CD4-positive, alpha-beta T cell (primary cell): ENCODE measurements around the gene ATP6V1E1. TPM values are rescaled to one million over a fixed set of nuclear protein-coding genes. Genes with fewer than 3 reads are reported as not detected.

Experiments used
- ATAC-seq: fragments of 200-7000 bp; cut with Tn5 transposase; one replicate; pipeline ENCODE4 v1.10.0; 2022; ENCODE audit warnings: mild to moderate bottlenecking; ENCODE audit not compliant: poor library complexity
- CTCF ChIA-PET: fragments of 350-600 bp; sonication (Branson Sonifier 250); formaldehyde crosslinking; loops from one replicate; lab custom pipeline; 2021; ENCODE audit warnings: antibody characterized with exemption, inconsistent platforms; lab: Charles Lee
- POLR2A ChIA-PET: fragments of 350-600 bp; sonication (Branson Sonifier 250); formaldehyde crosslinking; loops from one replicate; lab custom pipeline; 2021; ENCODE audit warnings: antibody characterized with exemption, inconsistent platforms; lab: Charles Lee
- DNase-seq, 14 experiments: peaks; one replicate each; pipeline ENCODE4 v3.0.0-alpha.2; 2013 to 2020; ENCODE audit warnings: mixed read lengths in 2 of 14
- H3K27ac ChIP-seq, 2 donors: one replicate each; pipeline versions ENCODE4 v1.5.1 to v1.7.0; 2013; ENCODE audit warnings: low read length in 2 of 2, low read depth in 1 of 2, mild to moderate bottlenecking in 1 of 2
- H3K27me3 ChIP-seq, 2 experiments: 1 replicate in 1 of 2; 2 replicates in 1 of 2; pipeline versions ENCODE4 v1.6.1 to v1.7.0; 2013; ENCODE audit warnings: low read length in 2 of 2, control low read depth in 1 of 2, mild to moderate bottlenecking in 1 of 2, moderate library complexity in 1 of 2; ENCODE audit not compliant: insufficient read depth in 2 of 2, control insufficient read depth in 1 of 2
- H3K36me3 ChIP-seq: one replicate; pipeline ENCODE4 v1.6.1; 2013; ENCODE audit warnings: low read length, control low read depth; ENCODE audit not compliant: insufficient read depth
- H3K4me1 ChIP-seq: one replicate; pipeline ENCODE4 v1.6.1; 2013; ENCODE audit warnings: low read length, control low read depth; ENCODE audit not compliant: insufficient read depth
- H3K4me3 ChIP-seq: one replicate; pipeline ENCODE4 v1.5.1; 2013; ENCODE audit warnings: mild to moderate bottlenecking, low read length, moderate library complexity
- H3K9me3 ChIP-seq, 2 experiments: 1 replicate in 1 of 2; 2 replicates in 1 of 2; pipeline versions ENCODE4 v1.6.1 to v1.7.0; 2013; ENCODE audit warnings: low read length in 2 of 2, mild to moderate bottlenecking in 2 of 2, control low read depth in 1 of 2, moderate library complexity in 1 of 2; ENCODE audit not compliant: control insufficient read depth in 1 of 2, insufficient read depth in 1 of 2
- H3K27ac Mint-ChIP-seq: one replicate; pipeline ENCODE4 v1.8.0; 2020; ENCODE audit warnings: mixed read lengths
- H3K27me3 Mint-ChIP-seq: one replicate; pipeline ENCODE4 v1.8.0; 2021; ENCODE audit warnings: mixed read lengths
- H3K36me3 Mint-ChIP-seq: one replicate; pipeline ENCODE4 v1.8.0; 2021; ENCODE audit warnings: low read depth, mixed read lengths
- H3K4me1 Mint-ChIP-seq: one replicate; pipeline ENCODE4 v1.8.0; 2021; ENCODE audit warnings: low read depth, mixed read lengths
- H3K4me3 Mint-ChIP-seq: one replicate; pipeline ENCODE4 v1.8.0; 2020; ENCODE audit warnings: mild to moderate bottlenecking, mixed read lengths
- H3K9me3 Mint-ChIP-seq: one replicate; pipeline ENCODE4 v1.8.0; 2020; ENCODE audit warnings: mixed read lengths
- intact Hi-C, 2 experiments: fragments of 100-400 bp; cut with DNase I in 1 of 2; cut with micrococcal nuclease in 1 of 2; formaldehyde crosslinking; loops; one replicate each; pipeline versions ENCODE4 v1.15.1 to v1.9.0; 2023 to 2025; cut with DNase I, micrococcal nuclease
- total RNA-seq, 174 experiments: library from RNA in 2 of 174; stranded (reverse) in 2 of 174; gene quantifications; one replicate each; pipeline ENCODE4 v1.2.3 and lab custom pipeline; 2021 to 2026
- TF ChIP-seq, protein P1 (sequence below): fragments of 200-600 bp; IDR thresholded peaks from one replicate; pipeline ENCODE4 v1.8.0; 2022; ENCODE audit warnings: antibody characterized with exemption, mild to moderate bottlenecking

The ATP6V1E1 gene
- total RNA-seq, 2 experiments from 2014 or later = 48.4 to 50.8 TPM

GRCh38 chr22:17576470-17576869 lies 52.1 kb downstream of the ATP6V1E1 start:
- H3K9me3 ChIP-seq = no peaks in the 10 kb centered on the region
- Mint-ChIP-seq H3K36me3 (no peaks in the 10 kb centered on the region), H3K27ac (no peak overlapping the region), H3K4me1 (no peaks in the 10 kb centered on the region), H3K9me3 (no peaks in the 10 kb centered on the region), H3K27me3 (no peaks in the 10 kb centered on the region), H3K4me3 (no peak overlapping the region)
- no peaks in the 10 kb centered on the region for H3K27me3 ChIP-seq
- intact Hi-C loops = no loop called here
- no peak for ATAC-seq
- ChIA-PET POLR2A (no interaction called here), CTCF (no interaction called here)
- DNase-seq = no peak
- no peaks in the 10 kb centered on the region for H3K4me1 ChIP-seq
- TF ChIP-seq, protein P1, sequence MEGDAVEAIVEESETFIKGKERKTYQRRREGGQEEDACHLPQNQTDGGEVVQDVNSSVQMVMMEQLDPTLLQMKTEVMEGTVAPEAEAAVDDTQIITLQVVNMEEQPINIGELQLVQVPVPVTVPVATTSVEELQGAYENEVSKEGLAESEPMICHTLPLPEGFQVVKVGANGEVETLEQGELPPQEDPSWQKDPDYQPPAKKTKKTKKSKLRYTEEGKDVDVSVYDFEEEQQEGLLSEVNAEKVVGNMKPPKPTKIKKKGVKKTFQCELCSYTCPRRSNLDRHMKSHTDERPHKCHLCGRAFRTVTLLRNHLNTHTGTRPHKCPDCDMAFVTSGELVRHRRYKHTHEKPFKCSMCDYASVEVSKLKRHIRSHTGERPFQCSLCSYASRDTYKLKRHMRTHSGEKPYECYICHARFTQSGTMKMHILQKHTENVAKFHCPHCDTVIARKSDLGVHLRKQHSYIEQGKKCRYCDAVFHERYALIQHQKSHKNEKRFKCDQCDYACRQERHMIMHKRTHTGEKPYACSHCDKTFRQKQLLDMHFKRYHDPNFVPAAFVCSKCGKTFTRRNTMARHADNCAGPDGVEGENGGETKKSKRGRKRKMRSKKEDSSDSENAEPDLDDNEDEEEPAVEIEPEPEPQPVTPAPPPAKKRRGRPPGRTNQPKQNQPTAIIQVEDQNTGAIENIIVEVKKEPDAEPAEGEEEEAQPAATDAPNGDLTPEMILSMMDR = no peak
- H3K27ac ChIP-seq = no peak overlapping the region
- H3K36me3 ChIP-seq = no peaks in the 10 kb centered on the region
- H3K4me3 ChIP-seq = no peak overlapping the region

DNA sequence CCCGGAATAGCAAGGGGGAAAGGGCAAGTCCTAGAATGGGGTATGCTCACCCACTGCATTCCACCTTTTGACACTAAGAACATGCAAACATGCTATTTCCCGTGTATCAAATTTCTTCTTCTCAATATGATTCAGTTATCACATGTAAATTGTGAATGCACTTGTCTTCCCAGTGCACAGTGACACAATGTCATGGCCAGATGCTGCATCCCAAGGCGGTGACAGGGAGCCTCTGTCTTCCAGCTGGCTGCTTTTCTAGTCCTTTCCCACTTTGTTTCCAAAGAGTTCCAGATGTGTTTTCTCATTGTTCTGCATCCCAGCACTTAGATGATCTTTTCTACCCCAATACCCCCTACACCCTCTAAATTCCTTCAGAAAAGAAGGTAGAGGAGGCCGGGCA lies 52.9 kb downstream of the ATP6V1E1 start:
- H3K9me3 Mint-ChIP-seq = no peaks in the 10 kb centered on the region
- no peaks in the 10 kb centered on the region for H3K9me3 ChIP-seq
- H3K36me3 ChIP-seq = no peaks in the 10 kb centered on the region
- H3K4me1 ChIP-seq = no peaks in the 10 kb centered on the region
- peaks cover 5% of the 10 kb centered on the region for H3K27me3 Mint-ChIP-seq
- DNase-seq = no peak
- no peak overlapping the region for H3K4me3 ChIP-seq
- POLR2A ChIA-PET = no interaction called here
- H3K4me3 Mint-ChIP-seq = no peak overlapping the region
- no peak overlapping the region for H3K27ac ChIP-seq
- no peak overlapping the region for H3K27ac Mint-ChIP-seq
- TF ChIP-seq, protein P1 = no peak
- intact Hi-C loops = no loop called here
- CTCF ChIA-PET = no interaction called here
- no peaks in the 10 kb centered on the region for H3K27me3 ChIP-seq
- ATAC-seq = no peak
- no peaks in the 10 kb centered on the region for H3K36me3 Mint-ChIP-seq
- no peaks in the 10 kb centered on the region for H3K4me1 Mint-ChIP-seq

DNA sequence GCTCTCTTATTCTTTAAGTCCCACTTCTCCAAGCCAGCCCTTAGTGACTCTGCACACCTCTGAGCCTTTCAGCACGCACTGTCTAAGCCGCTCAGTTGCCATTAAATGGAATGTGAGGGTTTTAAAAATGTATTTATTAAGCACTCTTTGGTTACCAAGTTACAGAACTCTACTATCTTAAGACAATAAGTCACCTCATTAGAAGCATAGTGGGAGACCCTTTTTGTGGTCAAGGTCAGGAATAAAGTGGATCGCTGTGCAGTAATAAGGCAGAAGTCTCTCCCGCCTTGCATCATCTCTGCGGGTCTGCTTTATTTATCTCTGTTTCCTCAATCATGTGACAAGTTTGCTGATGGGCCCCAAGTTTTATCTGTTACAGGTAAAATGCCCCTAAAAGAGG lies 53.4 kb downstream of the ATP6V1E1 start:
- no peak overlapping the region for H3K4me3 Mint-ChIP-seq
- ChIA-PET CTCF (no interaction called here), POLR2A (no interaction called here)
- ATAC-seq (no peak), DNase-seq (no peak)
- H3K4me3 ChIP-seq = no peak overlapping the region
- no peak overlapping the region for H3K27ac Mint-ChIP-seq
- H3K36me3 ChIP-seq = no peaks in the 10 kb centered on the region
- H3K9me3 Mint-ChIP-seq = no peaks in the 10 kb centered on the region
- intact Hi-C loops = no loop called here
- no peaks in the 10 kb centered on the region for H3K36me3 Mint-ChIP-seq
- no peaks in the 10 kb centered on the region for H3K4me1 Mint-ChIP-seq
- no peaks in the 10 kb centered on the region for H3K9me3 ChIP-seq
- H3K27me3 ChIP-seq = no peaks in the 10 kb centered on the region
- TF ChIP-seq, protein P1 = no peak
- H3K4me1 ChIP-seq = no peaks in the 10 kb centered on the region
- peaks cover 7% of the 10 kb centered on the region for H3K27me3 Mint-ChIP-seq
- H3K27ac ChIP-seq = no peak overlapping the region
